CD4-positive, alpha-beta T cell treated with Interleukin-12 subunit alpha and Interleukin-12 subunit beta, for 1 hour (primary cell): ENCODE results near the gene GOLGA6D.
"Not testable (repeated sequence)": the region's sequence is repeated elsewhere in the genome, so short reads cannot be mapped to it uniquely, and the experiment has no call there.

ENCODE experiments used
- DNase-seq: peaks from one replicate; pipeline ENCODE4 v3.0.0-alpha.2; 2020

Gene GOLGA6D

DNA sequence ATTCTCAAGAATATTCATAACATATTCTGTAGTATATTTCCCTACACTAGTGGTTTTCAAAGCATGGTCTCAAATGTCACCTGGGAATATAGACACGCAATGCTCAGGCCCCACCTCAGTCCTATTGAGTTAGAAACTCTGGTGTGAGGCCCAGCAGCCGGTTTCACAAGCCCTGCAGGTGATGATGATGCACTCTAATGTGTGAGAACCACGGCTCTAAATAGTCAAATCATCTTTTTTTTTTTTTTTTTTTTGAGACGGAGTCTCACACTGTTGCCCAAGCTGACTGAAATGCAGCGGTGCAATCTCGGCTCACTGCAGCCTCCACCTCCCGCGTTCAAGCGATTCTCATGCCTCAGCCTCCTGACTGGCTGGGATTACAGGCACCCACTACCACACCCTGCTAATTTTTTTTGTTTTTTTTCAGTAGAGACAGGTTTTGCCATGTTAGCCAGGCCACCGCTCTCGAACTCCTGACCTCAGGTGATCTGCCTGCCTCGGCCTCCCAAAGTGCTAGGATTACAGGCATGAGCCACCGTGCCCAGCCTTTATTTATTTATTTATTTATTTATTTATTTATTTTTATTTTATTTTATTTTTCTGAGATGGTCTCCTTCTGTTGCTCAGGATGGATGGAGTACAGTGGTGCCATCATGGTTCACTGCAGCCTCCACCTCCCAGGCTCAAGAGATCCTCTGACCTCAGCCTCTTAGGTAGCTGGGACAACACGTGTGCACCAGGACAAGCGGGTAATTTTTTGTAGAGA, 51.2 kb downstream of the GOLGA6D start:
- DNase-seq, result not testable (repeated sequence)

DNA sequence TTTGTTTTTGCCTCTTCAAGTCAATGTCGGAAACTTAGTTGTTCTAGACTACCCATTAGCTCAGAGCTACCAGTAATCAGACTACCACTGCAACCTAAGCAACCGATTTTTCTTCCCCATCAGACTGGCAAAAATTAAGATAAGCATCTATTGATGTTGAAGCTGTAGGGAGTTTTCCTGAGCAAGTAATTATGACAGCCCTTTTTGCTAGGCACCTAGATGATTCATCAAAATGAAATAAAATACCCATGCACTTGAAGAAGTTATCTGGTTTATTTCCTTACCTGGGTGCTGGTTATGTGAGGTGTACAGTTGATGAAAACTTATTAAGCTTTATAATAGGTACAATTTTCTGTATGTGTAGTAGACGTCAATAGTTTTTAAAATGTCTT, 52.7 kb downstream of the GOLGA6D start:
- DNase-seq, result no peak

DNA sequence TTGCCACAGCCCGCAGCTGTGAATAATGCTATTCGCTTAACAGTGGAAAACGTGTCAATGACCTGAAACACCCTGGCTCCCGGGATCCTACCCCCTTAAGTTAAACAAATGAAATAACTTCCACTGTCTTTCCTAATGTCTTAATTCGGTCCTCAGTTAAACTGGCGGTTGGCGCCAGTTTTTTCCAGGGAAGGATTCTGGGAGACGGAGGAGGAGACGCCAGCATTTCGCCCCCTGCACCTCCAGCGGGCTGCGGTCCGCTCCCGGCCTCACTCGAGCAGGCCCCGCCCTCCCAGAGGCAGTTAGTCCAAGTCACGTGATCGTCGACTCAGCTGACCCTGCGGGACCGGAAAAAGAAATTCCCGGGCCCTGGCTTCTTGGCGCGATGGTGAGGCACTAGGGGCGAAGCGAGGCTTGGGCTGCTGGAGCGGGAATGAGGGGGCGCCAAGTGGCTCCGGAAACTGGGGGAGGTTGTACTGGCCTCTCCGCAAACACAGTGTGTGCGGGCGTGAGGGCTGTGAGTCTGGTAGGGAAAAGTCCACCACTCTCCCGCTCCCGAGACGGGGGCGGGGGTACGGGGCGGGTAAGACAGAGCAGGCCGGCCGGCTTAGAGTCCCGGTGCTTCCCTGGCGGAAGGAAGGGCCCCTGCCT, 53.2 kb downstream of the GOLGA6D start, which contains the start of gene COMMD4:
TSS of gene COMMD4 (plus strand) at position 359 of the 651 bp plus-strand sequence. CDS start at position 386, 27 bp downstream.
- peak; percentile 73 for DNase-seq

DNA sequence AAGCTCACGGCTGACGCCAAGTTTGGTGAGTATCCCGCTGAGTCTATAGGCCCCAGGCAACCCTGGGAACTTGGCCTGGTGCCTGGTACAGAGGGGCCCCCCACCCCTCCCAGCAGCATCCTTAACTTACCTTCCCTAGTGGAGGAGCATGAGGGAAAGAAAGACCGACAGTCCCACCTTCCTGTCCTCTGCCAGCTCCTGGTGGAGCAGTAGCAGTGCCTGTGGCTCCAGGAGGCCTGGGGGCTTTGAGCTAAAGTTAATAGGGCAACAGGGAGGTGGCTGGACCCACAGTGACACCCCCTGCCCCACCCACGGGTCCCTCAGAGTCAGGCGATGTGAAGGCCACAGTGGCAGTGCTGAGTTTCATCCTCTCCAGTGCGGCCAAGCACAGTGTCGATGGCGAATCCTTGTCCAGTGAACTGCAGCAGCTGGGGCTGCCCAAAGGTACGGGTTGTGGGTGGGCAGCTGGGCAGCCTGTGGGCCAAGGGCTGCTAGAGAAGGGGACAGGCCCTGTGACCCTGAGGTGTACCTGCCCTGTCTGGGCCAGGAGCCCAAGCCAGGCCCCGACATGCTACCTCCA, 56.1 kb downstream of the GOLGA6D start:
- DNase-seq, result no peak

DNA sequence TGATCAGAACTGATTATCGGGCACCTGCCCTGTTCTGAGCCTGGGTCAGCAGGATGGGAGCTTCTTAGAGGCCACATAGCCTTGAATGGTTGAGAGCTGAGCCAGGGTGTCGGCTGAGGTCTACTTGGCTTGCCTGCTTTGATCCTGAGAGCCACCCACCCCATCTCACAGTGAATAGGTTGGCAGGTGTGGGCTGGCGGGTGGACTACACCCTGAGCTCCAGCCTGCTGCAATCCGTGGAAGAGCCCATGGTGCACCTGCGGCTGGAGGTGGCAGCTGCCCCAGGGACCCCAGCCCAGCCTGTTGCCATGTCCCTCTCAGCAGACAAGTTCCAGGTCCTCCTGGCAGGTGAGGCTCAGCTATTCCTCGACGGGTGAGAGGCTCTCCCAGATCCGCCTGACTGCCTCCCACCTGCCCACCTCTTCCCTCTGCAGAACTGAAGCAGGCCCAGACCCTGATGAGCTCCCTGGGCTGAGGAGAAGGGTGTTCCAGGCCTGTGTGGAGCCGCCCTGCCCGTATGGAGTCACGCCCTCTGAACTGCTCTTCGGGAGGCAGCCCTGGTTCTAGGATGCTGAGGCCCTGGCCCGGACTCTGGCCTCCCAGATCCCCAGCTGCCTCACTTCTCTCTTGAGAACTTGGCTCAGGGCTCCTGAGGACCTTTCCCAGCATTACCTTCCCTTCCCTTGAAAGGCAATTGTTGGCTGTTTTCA, 57.1 kb downstream of the GOLGA6D start:
- no peak for DNase-seq

DNA sequence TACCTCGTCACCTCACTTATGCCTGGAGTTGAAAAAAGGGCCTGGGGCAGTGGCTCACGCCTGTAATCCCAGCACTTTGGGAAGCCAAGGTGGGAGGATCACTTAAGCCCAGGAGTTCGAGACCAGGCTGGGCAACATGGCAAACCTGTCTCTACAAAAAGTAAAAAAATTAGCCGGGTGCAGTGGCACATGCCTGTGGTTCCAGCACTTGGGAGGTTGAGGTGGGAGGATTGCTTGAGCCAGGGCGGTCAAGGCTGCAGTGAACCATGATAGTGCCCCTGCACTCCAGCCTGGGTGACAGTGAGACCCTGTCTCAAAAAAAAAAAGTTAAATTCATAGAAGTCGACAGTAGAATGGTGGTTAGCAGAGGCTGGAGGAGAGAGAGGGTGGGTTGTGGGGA, 59.6 kb downstream of the GOLGA6D start:
- DNase-seq, result no peak

DNA sequence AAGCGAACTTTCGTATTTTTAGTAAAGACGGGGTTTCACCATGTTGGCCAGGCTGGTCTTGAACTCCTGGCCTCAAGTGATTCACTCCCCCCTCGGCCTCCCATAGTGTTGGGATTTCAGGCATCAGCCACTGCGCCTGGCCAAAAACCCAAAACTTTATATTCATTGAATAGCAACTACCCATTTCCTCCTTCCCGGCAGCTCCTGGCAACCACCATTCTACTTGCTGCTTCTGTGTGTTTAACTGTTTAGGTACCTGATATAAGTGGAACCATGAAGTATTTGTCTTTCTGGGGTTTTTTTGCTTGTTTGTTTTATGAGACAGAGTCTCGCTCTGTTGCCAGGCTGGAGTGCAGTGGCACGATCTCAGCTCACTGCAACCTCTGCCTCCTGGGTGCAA, 61.3 kb downstream of the GOLGA6D start:
- not testable (repeated sequence) for DNase-seq
